OCI-LY1 (cell line): ENCODE data around the gene PDZD2.
"Not testable (repeated sequence)": the region's sequence is repeated elsewhere in the genome, so short reads cannot be mapped to it uniquely, and the experiment has no call there.

Experiments
- H2AFZ ChIP-seq: fragments of 200-600 bp; sonication (generic), shearing (Covaris generic); 2 replicates; pipeline ENCODE4 v1.6.0; 2014; ENCODE audit warnings: antibody characterized with exemption, mild to moderate bottlenecking, low read length
- H3F3A ChIP-seq: fragments of 200-600 bp; sonication (generic), shearing (Covaris generic); 2 replicates; pipeline ENCODE4 v1.6.0; 2014; ENCODE audit warnings: mild to moderate bottlenecking, antibody characterized with exemption, low read length, moderate library complexity; ENCODE audit not compliant: insufficient read depth
- H3K27ac ChIP-seq: fragments of 200-600 bp; sonication (generic); 2 replicates; pipeline ENCODE4 v1.5.1; 2014; ENCODE audit warnings: low read length, mixed run types, mild to moderate bottlenecking, low read depth; ENCODE audit not compliant: poor library complexity, severe bottlenecking
- H3K27me3 ChIP-seq: fragments of 200-600 bp; sonication (generic); 2 replicates; pipeline ENCODE4 v1.6.0; 2014; ENCODE audit warnings: antibody characterized with exemption, mild to moderate bottlenecking, low read length, moderate library complexity; ENCODE audit not compliant: insufficient read depth
- H3K36me3 ChIP-seq: fragments of 200-600 bp; sonication (generic); 2 replicates; pipeline ENCODE4 v1.6.1; 2014; ENCODE audit warnings: mild to moderate bottlenecking, antibody characterized with exemption, low read length, moderate library complexity, mixed read lengths; ENCODE audit not compliant: insufficient read depth
- H3K4me1 ChIP-seq: fragments of 200-600 bp; sonication (generic); 2 replicates; pipeline ENCODE4 v1.5.1; 2014; ENCODE audit warnings: mild to moderate bottlenecking, low read length, moderate library complexity; ENCODE audit not compliant: insufficient read depth, severe bottlenecking
- H3K4me2 ChIP-seq: fragments of 200-600 bp; sonication (generic), shearing (Covaris generic); 2 replicates; pipeline ENCODE4 v1.6.1; 2014; ENCODE audit warnings: low read length
- H3K4me3 ChIP-seq: fragments of 200-600 bp; sonication (generic); 2 replicates; pipeline ENCODE4 v1.5.1; 2014; ENCODE audit warnings: low read length, low read depth, mild to moderate bottlenecking, mixed read lengths; ENCODE audit not compliant: poor library complexity, severe bottlenecking
- H3K79me2 ChIP-seq: fragments of 200-600 bp; shearing (Covaris generic); 2 replicates; pipeline ENCODE4 v1.6.1; 2016; ENCODE audit warnings: mixed run types, low read length, mixed read lengths; ENCODE audit not compliant: insufficient read depth
- H3K9ac ChIP-seq: fragments of 200-600 bp; sonication (generic), shearing (Covaris generic); 2 replicates; pipeline ENCODE4 v1.6.1; 2014; ENCODE audit warnings: mild to moderate bottlenecking, low read length, mixed read lengths
- H3K9me2 ChIP-seq: fragments of 200-600 bp; sonication (generic), shearing (Covaris generic); 2 replicates; pipeline ENCODE4 v1.6.1; 2014; ENCODE audit warnings: low read depth, mild to moderate bottlenecking, low read length, mixed read lengths
- H3K9me3 ChIP-seq: fragments of 200-600 bp; shearing (Covaris generic); 2 replicates; pipeline ENCODE4 v1.6.1; 2014; ENCODE audit warnings: low read length, mixed read lengths
- H4K20me1 ChIP-seq: fragments of 200-600 bp; sonication (generic), shearing (Covaris generic); 2 replicates; pipeline ENCODE4 v1.6.0; 2016; ENCODE audit warnings: mild to moderate bottlenecking, low read length; ENCODE audit not compliant: insufficient read depth
- EZH2 ChIP-seq: fragments of 200-600 bp; sonication (generic), shearing (Covaris generic); IDR thresholded peaks from 2 replicates; pipeline ENCODE4 v1.8.0; 2017; ENCODE audit warnings: borderline replicate concordance, mixed run types, mild to moderate bottlenecking, antibody characterized with exemption, low read length, moderate library complexity, mixed read lengths
- TF ChIP-seq, protein P1 (sequence below): fragments of 200-600 bp; sonication (generic), shearing (Covaris generic); IDR thresholded peaks from 2 replicates; pipeline ENCODE4 v1.5.1; 2017; ENCODE audit warnings: mild to moderate bottlenecking, antibody characterized with exemption, low read length, moderate library complexity, mixed read lengths

The PDZD2 gene

DNA sequence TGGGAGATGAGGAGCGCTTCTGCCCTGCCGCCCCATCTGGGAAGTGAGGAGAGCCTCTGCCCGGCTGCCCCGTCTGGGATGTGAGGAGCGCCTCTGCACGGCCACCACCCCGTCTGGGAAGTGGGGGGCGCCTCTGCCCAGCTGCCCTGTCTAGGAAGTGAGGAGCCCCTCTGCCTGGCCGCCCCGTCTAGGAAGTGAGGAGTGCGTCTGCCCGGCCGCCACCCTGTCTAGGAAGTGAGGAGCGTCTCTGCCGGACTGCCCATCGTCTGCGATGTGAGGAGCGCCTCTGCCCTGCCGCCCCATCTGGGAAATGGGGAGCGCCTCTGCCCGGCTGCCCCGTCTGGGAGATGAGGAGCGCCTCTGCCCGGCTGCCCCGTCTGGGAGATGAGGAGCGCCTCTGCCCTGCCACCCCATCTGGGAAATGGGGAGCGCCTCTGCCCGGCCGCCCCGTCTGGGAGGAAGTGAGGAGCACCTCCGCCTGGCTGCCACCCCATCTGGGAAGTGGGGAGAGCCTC lies 401.3 kb downstream of the PDZD2 start:
- H3K4me3 ChIP-seq, H3K9me3 ChIP-seq, H3K27me3 ChIP-seq, H3K4me2 ChIP-seq, H4K20me1 ChIP-seq, H3F3A ChIP-seq, H3K9me2 ChIP-seq, H3K4me1 ChIP-seq, H2AFZ ChIP-seq, H3K9ac ChIP-seq, H3K27ac ChIP-seq, H3K79me2 ChIP-seq: not testable (repeated sequence)
- peaks cover 39% of the 10 kb centered on the region for H3K36me3 ChIP-seq

DNA sequence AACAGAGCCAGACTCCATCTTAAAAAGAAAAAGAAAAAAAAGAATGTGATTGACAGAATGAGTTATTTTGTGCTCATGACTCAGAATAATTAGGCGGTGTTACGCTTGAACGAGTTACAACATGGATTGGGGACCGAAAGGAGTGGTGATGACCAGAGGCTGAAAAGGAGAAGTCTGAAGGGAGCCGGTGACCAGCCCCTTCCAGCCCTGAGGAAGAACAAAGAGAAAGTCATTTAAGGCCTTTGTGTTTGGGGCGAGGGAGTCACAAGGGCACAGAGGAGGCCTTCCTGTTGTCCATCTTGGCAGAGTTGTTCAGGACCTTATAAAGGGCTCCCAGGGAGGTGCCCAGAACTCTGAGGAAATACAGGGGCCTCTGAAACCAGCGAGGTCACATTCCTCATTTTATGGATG lies 403.6 kb downstream of the PDZD2 start:
- no peak overlapping the region for H3K9ac ChIP-seq
- no peaks in the 10 kb centered on the region for H3K4me1 ChIP-seq

DNA sequence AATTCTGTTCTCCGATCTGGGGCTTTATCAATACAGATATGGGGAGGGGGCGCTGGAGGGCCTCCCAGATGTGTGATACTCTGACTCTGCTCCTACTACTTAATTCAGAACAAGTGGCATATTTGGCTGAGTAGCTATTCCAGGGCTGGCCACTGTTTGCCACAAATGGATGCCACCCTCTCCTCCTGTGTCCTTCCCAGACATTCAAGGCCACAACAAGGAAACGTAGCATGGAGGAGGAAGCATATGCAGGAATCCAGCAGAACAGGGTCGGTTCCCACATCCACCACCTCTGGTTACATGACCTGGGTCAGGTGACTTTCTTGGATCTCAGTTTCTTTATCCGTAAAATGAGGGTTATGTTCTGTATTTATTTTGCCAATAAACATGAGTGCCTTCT lies 404.2 kb downstream of the PDZD2 start:
- Histone ChIP-seq H3K4me3 (no peak overlapping the region), H3K27me3 (no peaks in the 10 kb centered on the region), H3K36me3 (peaks cover 29% of the 10 kb centered on the region), H3K27ac (no peak overlapping the region), H3K79me2 (no peaks in the 10 kb centered on the region), H4K20me1 (no peaks in the 10 kb centered on the region), H3K4me2 (no peak overlapping the region), H3K9me3 (no peaks in the 10 kb centered on the region), H3K9me2 (no peaks in the 10 kb centered on the region), H2AFZ (no peak overlapping the region), H3K9ac (no peak overlapping the region), H3K4me1 (no peaks in the 10 kb centered on the region), H3F3A (no peaks in the 10 kb centered on the region)
- TF ChIP-seq, protein P1, sequence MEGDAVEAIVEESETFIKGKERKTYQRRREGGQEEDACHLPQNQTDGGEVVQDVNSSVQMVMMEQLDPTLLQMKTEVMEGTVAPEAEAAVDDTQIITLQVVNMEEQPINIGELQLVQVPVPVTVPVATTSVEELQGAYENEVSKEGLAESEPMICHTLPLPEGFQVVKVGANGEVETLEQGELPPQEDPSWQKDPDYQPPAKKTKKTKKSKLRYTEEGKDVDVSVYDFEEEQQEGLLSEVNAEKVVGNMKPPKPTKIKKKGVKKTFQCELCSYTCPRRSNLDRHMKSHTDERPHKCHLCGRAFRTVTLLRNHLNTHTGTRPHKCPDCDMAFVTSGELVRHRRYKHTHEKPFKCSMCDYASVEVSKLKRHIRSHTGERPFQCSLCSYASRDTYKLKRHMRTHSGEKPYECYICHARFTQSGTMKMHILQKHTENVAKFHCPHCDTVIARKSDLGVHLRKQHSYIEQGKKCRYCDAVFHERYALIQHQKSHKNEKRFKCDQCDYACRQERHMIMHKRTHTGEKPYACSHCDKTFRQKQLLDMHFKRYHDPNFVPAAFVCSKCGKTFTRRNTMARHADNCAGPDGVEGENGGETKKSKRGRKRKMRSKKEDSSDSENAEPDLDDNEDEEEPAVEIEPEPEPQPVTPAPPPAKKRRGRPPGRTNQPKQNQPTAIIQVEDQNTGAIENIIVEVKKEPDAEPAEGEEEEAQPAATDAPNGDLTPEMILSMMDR: no peak
- no peak for TF ChIP-seq EZH2

More for the DNA sequence above, 403.6 kb downstream of the PDZD2 start:
- Histone ChIP-seq H3F3A (no peaks in the 10 kb centered on the region), H3K36me3 (peaks cover 28% of the 10 kb centered on the region), H2AFZ (no peak overlapping the region), H4K20me1 (no peaks in the 10 kb centered on the region), H3K9me3 (no peaks in the 10 kb centered on the region), H3K79me2 (no peaks in the 10 kb centered on the region), H3K9me2 (no peaks in the 10 kb centered on the region), H3K4me3 (no peak overlapping the region), H3K27me3 (no peaks in the 10 kb centered on the region), H3K4me2 (no peak overlapping the region), H3K27ac (no peak overlapping the region)
- TF ChIP-seq, protein P1: no peak
- no peak for TF ChIP-seq EZH2

DNA sequence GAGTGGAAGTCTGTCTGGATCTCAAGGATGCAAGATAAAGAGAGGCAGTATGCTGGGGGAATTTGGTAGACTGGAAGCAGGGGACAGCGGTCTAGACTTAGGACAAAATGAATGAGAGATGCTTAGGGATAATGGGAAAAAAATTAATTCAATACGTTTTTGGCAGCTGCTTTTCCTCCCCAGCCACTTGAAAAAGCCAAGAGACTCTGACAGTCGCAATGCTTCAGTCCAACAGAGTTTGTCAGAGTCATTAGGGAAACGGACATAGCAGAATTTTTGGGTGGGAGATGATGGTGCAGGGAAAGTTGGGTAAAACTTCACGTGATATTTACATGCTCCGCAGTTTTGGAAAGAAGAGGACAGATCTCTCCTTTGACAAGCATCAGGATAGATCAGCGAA lies 405.5 kb downstream of the PDZD2 start:
- Histone ChIP-seq H3K79me2 (no peaks in the 10 kb centered on the region), H2AFZ (no peak overlapping the region), H3F3A (no peaks in the 10 kb centered on the region), H3K9me2 (no peaks in the 10 kb centered on the region), H3K4me3 (no peak overlapping the region), H4K20me1 (no peaks in the 10 kb centered on the region), H3K27me3 (no peaks in the 10 kb centered on the region), H3K36me3 (peaks cover 28% of the 10 kb centered on the region), H3K4me1 (no peaks in the 10 kb centered on the region), H3K9ac (no peak overlapping the region), H3K27ac (no peak overlapping the region), H3K4me2 (no peak overlapping the region), H3K9me3 (no peaks in the 10 kb centered on the region)
- TF ChIP-seq, protein P1: no peak
- TF ChIP-seq EZH2: no peak
